Stimulated activated CD8-positive, alpha-beta memory T cell treated with anti-CD3 and anti-CD28 coated beads, Interleukin-15, amount 100 ng/mL, for 48 hours (primary cell): ENCODE results near the gene NARS2.
"Not testable (repeated sequence)": the region's sequence is repeated elsewhere in the genome, so short reads cannot be mapped to it uniquely, and the experiment has no call there.

Experiments used
- DNase-seq, 2 donors: peaks; one replicate each; pipeline ENCODE4 v3.0.0-alpha.2; 2020; ENCODE audit warnings: low read depth in 2 of 2

The NARS2 gene

GRCh38 chr11:78542007-78542406 lies 32.7 kb downstream of the NARS2 start:
- DNase-seq: no peak

DNA sequence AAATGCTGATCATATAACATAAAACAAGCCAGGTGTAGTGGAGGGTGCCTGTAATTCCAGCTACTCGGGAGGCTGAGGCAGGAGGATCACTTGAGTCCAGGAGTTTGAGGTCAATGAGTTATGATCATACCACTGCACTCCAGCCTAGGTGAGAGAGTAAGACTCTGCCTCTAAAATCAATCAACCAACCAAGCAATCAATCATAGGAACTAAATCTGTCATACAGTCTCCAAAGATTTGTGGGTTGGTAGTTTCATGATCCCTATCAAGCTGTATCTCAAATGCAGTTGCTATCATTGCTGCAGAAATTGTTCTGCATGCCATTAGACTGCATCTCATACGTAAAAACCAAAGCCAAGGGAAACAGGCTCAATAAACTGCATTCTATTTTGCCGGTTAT lies 33.1 kb downstream of the NARS2 start:
- no peak for DNase-seq

- no peak for DNase-seq
Observed at GRCh38 chr11:78540256-78540655, 34.4 kb downstream of the NARS2 start.

GRCh38 chr11:78539506-78539905 lies 35.2 kb downstream of the NARS2 start:
- no peak for DNase-seq

- DNase-seq: no peak
Observed at GRCh38 chr11:78536933-78537332, 37.7 kb downstream of the NARS2 start.

DNA sequence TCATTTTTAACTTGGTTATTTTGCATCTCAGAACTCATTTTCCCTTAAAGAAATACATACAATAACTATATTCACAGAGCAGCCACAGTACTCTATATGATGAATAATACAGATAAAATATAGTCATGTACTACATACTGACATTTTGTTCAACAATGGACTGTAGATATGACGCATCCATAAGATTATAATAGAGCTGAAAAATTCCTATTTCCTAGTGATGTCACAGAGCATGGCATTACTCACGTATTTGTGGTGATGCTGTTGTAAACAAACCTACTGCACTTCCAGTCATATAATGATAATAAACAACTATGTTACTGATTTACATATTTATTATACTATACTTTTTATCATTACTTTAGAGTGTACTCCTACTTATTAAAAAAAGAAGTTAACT lies 38.7 kb downstream of the NARS2 start:
- DNase-seq: no peak

DNA sequence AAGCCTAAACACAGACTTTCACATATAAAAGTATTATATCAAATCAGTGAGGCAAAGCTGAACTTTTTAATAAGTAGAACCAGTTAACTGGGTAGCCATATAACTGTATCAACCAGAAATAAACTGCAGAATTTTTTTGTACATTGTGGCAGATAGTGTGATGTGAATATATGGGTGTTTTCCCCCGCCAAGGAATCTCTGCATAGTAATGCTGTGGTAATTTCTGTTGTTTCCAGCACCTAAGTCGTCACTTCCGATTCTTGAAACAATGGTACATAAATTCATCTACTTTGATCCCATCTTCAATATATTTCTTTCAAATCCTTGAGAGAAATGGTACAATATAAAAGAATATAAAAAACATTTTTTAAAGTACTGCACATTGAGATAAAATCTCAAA lies 39.6 kb downstream of the NARS2 start:
- no peak for DNase-seq

GRCh38 chr11:78533399-78533798 lies 41.3 kb downstream of the NARS2 start:
- no peak for DNase-seq

DNA sequence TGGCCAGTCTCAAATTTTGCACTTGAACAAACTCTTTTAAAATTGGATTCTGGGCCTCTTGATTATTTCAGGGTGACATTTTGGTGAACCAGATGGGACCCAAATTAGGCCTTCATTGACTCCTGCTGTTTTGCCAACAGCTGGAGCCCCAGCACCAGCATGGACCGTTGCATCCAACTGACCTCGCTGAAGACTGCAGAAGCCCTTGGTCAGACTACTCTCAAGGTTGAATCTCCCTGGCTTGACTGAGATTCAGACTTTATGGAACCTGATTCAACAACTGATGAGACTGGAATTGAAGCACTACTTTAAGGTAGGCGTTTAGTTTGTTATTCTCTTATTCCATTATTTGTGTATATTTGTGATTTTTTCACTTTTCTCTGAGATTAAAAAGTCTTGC lies 41.7 kb downstream of the NARS2 start:
- no peak for DNase-seq

DNA sequence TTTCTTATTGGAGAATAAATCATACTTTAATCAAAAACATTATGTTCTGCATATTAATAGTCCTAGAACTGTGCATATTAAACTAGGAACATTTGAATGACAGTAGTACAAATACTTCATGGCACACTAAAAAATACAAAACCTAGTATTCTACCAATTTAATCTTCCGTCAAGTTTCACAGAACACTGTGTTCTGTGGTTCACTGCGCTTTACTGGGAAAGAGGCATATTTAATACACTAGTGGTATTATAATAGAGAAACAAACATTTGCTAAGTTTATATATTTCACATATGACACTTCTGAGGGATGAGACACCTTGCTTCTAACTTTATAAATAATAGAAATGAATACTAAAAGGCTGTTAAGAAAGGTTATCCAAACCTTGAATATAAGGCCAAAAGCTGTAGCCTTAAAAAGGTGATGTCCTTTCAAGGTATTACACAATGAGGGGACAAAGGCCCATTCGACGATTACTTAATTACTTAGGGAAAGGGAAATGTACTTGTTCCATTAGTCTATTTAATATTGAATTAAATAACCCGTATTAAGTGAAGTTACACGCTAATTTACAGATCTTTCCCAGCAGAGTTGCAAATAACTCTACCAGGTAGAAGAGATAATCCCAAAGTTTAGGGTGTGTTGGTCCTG lies 48.0 kb downstream of the NARS2 start:
- DNase-seq: no peak

DNA sequence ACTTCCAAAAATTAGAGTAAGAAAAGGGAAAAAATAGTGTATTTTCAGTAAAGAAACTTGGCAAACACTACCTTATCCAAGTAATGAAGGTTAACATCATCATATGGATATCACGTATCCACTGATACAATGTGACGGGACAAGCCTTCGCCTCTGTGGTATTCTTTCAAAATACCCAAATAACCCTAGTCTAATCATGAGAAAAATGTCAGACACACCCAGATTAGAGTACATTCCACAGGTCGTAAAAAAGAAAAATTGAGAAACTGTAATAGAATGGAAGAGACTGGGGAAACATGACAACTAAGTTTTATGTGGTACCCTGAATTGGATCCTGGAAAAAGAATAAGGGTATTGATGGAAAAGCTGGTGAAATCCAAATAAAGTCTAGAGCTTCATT lies 48.9 kb downstream of the NARS2 start:
- no peak for DNase-seq

DNA sequence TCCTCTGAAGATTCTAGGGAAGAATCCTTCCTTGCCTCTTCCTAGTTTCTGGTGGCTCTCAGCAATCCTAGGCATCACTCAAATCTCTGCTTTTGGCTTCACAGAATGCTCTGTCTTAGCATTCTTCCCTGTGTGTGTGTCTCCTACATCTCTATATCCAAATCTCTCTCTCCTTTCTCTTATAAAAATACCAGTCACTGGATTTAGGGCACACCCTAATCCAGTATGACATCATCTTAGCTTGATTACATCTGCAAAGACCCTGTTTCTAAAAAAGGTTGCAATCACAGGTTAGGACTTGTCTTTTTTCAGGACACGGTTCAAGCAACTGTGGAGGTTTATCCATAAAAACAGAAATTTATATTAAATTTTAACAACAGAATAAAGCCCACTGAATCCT lies 54.4 kb downstream of the NARS2 start:
- no peak for DNase-seq

GRCh38 chr11:78516281-78516680 lies 58.4 kb downstream of the NARS2 start:
- no peak for DNase-seq

- no peak for DNase-seq
Observed at GRCh38 chr11:78514922-78515502, 59.7 kb downstream of the NARS2 start.

GRCh38 chr11:78513085-78513484 lies 61.6 kb downstream of the NARS2 start:
- DNase-seq: not testable (repeated sequence)

- no peak for DNase-seq
Observed at GRCh38 chr11:78510597-78510996, 64.1 kb downstream of the NARS2 start.

GRCh38 chr11:78510025-78510596 lies 64.6 kb downstream of the NARS2 start:
- no peak for DNase-seq

DNA sequence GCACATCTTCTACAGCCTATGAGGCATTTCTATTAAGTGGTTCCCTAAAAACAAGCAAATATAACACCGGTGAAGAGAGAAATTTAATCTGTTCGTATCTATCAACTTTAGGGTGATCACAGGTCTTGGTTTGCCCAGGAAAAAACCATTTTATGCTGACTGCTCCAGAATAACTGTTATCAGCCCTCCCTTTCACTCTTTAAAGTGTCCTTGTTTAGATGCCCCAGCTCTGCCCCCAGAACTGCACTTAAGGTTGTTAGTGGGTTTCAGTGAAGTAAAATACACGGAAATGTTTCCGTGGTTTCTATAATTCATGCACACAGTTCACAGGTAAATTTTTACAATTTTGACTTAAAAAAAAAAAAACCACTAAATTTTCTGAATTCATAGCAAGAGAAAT lies 70.0 kb downstream of the NARS2 start:
- DNase-seq: no peak

GRCh38 chr11:78504181-78504580 lies 70.5 kb downstream of the NARS2 start:
- no peak for DNase-seq

DNA sequence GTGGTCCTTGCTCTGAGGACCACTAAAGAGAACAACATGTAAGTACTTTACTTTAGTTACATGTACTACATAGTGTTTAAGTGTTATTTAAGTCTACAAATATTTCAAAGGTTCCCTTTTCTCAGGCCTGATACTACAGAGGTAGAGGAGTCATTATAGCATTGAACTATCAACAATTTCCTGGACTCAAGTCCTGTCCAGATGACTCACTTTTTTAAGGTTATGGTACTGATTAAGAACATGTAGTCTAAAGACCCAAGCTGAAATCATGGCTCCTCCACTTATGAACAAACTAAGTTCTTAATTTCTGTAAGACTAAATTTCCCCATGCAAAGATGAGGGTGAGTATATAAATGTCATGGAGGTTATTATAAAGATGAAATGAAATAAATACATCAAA lies 74.7 kb downstream of the NARS2 start:
- no peak for DNase-seq

- DNase-seq: no peak
Observed at GRCh38 chr11:78497293-78497692, 77.4 kb downstream of the NARS2 start.

- no peak for DNase-seq
Observed at GRCh38 chr11:78493413-78493975, 81.2 kb downstream of the NARS2 start.

GRCh38 chr11:78492973-78493372 lies 81.7 kb downstream of the NARS2 start:
- no peak for DNase-seq
